HK-2 (cell line): ENCODE results near the gene FLNC.

Experiments
- DNase-seq: peaks from one replicate; pipeline ENCODE4 v3.0.0-alpha.2; 2018; ENCODE audit not compliant: unreplicated experiment

The FLNC gene

DNA sequence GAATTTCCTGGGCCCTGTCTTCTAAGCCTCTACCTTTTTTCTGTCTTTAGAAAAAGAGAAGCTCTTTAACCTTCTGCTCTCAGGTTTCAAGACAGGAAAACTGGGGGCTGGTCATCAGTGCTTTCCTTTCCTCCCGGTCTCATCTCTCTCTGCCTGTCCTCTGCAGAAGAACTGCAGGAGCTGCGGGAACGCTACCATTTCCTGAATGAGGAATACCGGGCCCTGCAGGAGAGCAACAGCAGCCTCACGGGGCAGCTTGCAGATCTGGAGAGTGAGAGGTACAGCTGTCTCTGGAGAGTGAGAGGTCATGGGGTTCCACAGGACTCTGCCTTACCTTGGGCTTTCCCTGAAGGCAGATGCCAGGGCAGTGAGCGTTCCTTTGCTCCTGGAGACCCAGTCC lies 25.7 kb upstream of the FLNC start:
- DNase-seq: no peak

DNA sequence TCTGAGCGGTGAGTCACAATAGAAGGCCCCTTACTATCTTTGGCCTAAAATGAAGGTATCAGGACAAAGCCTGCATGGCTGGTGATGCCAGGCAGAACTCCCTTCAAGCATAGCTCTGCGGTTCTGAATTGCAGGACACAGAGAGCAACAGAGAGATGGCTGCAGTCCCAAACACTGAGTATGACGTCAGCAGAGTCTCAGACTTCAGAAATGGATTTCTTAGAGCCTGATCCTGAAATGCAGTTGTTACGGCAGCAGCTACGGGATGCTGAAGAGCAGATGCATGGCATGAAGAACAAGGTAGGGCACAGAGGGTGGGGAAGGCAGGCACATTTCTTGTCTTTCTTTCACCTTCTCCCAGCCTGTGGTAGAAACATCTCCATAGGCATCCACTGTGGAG lies 25.0 kb upstream of the FLNC start:
- no peak for DNase-seq

DNA sequence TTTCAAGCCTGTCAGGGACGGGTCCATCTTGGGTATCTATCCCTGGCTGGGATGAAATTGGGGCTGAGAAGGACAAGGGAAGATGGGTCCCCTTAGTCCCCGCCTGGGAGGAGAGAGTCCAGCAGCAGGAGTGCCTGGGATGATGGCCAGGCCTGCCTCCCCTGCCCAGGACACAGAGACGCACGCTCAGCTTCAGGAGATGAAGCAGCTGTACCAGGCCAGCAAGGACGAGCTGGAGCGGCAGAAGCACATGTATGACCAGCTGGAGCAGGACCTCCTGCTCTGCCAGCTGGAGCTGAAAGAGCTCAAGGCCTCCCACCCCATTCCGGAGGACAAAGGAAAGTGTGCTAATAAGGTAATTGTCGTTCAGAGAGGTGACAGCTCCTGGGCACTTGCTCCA lies 23.0 kb upstream of the FLNC start:
- no peak for DNase-seq

DNA sequence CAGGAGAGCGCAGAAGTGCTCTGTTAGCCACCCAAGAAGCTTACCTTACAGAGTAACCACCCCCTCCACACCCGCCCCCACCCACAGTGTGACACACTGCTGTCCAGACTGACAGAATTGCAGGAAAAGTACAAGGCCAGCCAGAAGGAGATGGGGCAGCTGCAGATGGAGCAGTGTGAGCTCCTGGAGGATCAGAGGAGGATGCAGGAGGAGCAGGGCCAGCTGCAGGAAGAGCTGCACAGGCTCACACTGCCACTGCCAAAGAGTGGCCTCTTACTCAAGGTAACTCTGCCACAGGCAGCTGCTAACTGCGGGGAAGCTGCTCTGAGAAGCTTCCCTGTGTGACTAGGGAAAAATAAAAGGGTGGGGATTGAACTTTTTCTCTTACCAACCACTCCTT lies 20.8 kb upstream of the FLNC start:
- DNase-seq: no peak

DNA sequence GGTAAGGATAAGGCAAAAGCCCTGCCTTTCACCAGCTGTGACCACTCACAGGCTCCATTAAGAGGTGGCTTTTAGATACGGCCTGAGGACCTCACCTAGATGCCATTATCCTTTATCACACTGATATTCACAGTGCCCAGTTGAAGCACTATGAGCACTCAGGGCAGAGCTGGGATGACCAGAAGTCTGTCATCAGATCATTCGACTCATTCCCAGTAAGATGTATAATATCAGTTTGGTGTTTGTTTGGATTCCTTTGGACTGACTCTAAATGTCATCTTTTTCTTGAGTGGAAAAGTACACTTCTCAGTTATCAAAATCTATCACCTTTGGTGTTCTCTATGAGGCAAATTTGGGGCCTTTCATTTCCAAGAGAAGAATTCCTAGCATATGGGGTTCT lies 19.7 kb upstream of the FLNC start:
- no peak for DNase-seq

DNA sequence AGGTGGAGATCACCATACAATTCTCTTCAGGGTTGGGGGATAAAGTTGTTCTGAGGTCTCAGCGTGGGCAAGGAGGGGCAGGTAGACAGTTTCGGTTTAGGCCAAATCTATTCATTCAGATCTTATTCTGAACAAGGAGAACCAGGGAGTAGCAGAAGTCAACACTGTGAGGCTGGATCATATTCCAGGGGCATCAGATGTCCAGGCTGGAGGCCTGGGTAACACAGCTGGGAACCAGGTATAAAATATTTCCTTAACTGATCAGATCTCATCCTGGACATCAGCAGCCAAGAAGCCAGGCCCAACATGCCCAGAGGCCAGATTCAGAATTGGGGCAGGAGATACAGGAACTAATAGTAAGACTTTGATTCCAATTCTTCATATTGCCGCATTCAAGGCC lies 19.2 kb upstream of the FLNC start:
- no peak for DNase-seq

DNA sequence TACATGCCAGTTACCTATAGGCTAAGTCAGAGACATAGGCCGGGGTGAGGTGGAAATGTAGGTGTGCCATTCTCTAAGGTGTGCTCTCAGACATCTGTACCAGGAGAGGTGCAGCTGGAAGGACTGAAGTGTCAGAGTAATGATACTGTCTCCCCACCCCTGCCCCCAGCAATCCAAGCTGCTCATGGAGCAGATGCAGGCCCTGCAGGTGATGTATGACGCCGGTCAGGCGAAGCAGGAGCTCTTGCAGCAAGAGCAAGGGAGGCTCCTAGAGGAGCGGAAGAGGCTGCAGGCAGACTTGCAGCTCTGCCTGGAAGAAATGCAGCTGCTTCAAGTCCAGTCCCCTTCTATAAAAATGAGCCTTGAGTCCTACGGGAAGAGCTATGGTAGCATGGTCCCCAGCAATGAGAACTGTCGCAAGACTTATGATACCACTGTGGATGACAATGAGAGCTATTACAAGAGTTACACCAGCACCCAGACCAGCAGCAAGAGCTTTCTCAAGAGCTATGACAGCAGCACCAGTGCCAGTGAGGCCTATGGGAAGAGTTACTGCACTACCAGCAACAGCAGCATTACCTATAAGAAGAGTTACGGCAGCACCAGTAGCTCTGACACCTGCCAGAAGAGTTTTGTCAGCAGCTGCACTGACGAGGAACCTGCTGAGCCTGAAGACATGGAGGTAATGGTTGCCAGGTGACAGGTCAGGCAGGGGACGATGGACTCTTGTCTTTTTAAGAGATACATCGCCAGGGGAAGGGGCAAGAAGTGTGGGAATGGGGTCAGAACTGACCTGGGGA lies 18.4 kb upstream of the FLNC start:
- no peak for DNase-seq

DNA sequence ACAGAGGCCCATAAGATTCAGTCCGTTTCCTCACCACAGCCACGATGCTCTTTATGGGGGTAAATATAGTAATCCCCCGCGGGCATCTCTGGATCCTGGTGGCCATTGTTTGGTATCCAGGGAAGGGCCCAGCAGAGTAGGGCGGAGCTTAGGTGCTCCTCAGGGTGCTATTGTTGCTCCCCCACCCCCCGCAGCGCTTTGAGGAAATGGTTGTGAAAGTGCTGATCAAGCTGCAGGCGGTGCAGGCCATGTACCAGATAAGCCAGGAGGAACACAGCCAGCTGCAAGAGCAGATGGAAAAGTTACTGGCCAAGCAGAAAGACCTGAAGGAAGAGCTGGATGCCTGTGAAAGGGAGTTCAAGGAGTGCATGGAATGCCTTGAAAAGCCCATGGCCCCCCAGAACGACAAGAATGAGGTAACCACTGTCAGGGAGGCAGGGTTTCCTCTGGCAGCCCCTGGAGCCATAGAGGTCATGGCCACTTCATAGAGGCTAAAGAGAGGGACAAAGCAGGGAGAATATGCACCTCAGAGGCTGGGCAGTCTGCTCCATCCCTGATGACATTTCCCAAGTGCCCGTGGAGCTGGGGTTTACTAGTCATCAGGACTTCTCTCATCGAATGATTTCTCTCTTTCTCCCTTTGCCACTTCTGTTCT lies 17.6 kb upstream of the FLNC start:
- DNase-seq: no peak

DNA sequence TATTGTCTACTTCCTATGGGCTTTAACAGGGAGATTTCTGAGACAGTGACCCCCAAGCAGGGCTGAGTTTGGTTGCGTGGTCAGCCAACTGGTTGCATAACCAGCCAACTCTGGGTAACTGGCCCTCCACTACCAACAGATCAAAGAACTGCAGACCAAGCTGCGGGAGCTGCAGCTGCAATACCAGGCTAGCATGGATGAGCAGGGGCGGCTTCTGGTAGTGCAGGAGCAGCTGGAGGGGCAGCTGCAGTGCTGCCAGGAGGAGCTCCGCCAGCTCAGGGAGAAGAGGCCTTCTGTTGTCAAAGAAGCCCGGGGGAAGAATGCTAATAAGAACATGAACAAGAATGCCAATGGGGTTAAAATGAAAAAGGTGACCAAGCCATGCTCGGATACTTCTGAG lies 15.7 kb upstream of the FLNC start:
- no peak for DNase-seq

DNA sequence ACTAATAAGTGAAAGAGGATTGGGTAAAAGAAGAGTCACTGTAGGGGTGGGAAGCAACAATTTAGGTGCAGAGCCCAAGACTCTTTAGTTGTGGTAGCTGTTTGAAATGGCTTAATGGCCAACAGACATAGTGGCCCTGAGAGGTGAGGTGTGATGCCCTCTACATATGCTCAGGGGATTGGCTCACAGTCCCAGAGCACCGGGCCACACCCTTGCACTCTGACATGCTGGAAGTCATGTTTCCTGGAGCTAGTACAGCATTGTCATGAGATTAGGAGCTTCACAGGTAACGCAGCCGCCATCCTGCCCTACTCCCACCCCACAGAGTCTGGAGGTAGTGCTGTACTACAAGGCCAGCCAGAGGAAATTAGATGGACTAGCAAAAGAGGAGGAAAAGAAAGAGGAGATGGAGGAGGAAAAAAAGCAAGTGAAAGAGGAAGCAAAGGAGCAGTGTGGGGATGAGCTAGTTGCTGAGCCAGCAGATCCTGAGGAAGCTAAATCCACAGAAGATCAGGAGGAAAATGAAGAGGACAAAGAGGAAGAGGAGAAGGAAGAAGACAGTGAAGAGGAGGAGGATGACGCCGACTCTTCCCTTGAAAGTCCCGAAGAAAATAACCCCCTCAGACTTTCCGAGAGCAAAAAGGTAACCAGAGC lies 14.8 kb upstream of the FLNC start:
- no peak for DNase-seq

DNA sequence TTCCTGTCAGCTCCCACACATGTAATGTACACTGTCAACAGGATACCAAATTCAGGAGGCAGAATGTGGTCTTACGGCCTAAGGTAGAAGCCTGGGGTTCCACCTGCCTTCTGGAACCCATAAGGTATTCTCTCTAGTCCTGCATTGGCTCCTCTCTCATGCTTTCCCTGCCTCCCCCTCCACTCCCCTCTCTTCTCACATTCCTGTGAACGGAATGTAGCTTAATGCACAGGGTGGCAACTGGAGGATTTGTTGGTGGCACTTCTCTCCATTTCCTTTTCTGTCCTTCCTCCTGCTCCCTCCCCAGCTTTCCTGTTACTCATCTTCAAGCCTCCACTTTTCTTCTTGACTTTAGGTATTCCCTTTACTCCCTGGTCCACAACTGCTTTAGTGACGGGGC lies 11.5 kb upstream of the FLNC start:
- no peak for DNase-seq

DNA sequence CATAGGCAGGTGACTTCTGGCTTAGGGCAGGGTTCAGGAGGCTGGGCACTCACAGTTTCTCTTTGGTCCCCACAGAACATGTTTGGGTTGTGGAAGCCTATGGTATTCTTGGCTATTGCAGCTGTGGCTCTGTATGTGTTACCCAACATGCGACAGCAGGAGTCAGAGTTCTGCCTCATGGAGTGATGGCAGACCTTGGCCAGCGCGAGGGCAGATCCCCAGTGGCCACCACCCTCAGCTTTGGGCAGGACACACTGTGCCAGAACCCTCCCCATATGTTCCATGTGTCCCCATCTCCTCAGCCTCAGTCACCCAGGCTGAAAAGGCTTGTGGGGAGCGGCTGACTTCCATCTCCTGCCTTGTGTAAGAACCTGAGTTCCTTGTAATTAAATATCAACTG lies 8.5 kb upstream of the FLNC start:
- DNase-seq: no peak

DNA sequence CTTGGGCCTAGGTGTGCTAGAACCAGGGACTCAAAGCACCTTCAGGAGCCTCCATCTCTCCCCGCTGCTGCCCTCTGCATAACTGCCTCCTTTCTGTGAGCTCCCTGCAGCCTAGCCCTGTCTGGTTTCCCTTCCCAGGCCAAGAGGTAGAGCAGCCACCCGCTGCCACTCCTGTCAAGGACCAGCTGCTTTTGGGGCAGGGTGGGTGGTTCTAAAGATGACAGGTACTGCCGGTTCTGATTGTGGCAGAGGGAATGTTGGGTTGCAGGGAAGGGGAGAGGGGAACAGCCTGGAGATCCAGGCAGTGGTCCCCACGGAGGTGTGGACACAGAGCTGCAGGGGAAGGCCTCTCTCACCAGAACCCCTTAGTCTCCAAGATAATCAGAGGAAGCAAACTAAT lies 3.7 kb upstream of the FLNC start:
- DNase-seq: no peak

DNA sequence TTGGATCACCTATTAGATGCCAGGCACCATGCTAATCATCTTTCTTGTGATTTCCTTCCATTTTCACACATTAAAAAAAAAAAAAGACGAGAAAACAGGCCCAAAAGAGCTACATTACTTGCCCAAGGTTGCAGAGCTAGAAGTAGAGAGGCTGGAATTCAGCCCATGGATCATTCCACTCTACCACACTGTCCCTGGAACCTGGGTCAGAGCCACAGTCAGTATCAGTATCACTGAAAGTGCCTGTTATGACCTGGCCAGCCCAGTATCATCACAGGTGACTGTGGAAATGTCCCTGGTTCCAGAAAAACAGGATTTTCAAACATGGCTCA lies 3.3 kb upstream of the FLNC start:
- DNase-seq: no peak

DNA sequence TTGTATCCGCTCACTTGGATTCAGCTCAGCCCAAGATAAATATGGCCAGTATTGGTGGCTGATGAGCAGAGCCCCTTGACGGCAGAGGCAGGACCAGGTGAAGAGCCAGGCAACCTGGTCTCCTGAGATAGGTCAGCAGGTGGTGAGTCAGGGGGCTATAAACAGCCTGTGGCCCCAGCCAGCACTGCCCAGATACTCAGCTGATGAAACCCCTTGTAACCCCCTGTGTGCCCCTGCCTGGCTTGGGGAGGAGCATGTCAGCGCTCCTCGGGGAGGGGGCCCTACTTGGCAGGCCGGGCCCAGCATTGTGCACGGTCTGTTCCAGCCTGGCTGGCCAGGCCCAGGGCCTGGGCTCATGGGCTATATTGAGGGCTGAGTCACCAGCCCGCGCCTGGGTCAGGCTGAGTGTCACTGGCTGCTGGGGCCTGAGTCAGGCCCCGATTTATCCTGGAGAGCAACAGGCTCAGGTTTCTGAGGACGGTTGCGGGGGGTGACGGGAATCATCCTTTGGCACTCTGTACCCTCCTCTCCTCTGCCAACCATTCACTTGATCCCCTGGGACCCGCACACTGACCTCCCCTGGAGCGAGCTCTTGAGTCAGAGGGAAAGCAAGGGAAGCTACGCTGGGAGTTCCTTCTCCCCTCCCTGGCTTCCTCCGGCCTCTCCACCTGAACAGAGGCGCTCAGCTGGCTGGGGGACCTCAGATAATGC lies 2.8 kb upstream of the FLNC start:
- peak; percentile 89 for DNase-seq

DNA sequence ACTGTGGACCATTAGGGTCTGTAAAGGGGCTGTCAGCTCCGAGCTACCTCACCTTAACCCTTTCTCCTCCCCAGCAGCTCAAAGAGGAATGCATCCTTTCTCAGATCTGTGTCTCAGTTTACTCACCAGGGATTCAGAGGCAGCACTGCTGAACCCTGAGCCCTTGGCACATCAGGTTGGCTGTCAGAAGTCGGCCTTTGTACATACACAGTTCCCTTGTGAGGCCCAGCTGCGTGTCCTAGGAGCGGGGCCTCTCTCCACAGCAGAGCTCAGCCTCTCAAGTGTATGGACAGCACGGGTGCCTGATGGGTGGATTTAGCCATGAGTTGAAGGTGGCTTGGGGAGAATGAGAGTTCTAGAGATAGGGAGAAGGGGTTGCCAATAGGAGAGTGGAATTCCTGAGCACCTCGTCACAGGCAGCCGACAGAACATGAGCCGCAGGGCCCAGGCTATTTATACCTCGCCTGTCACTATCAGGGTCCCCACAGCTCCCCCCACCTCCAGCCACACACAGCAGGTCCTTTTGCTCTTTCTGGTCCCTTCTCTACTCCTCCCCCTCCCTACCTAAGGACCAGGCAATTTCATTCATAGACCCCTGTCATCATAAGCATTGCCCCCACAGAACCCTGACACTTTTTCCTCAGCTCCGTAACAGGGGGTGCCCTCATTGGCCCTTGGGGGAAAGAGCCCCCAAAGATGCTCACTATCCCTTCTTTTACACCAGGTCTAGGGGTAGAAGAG lies 2.1 kb upstream of the FLNC start:
- DNase-seq: peak; percentile 68

DNA sequence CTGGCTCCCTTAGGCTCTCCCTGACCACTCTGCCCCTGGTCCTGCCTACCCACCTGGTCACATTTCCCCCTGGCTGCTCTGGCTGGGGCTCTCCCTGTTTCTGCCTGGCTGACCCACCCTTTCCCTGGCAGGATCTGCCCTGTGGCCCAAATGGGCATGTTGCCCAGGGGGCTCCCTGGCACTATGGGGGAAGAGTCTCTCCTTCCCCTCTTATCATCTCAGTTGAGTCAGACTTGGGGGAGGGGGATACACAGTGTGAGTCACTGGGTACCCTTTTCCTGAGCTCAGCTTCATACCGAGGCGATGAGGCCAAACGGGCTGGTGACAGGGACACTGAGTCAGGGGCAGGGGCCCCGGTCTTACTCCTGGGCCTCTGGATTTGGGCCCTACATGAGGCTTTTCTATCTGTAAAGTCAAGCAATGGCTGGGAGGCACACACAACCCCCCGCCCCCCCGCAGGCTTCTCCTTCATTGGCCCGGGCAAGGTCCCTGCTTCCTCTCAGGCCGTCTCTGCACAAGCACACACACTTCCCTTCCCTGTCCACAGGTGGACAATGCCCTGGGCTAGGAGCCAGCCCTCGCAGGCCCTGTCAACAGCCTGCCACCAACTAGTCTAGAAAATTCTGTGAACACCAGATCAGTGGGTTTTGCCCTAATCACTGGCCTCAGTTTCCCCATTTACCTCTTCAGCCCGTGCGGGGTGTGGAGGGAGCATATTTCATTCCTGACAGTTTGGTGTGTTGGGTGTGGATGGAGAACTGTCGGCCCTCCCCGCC lies 627 bp upstream of the FLNC start:
- DNase-seq: peak; percentile 79

DNA sequence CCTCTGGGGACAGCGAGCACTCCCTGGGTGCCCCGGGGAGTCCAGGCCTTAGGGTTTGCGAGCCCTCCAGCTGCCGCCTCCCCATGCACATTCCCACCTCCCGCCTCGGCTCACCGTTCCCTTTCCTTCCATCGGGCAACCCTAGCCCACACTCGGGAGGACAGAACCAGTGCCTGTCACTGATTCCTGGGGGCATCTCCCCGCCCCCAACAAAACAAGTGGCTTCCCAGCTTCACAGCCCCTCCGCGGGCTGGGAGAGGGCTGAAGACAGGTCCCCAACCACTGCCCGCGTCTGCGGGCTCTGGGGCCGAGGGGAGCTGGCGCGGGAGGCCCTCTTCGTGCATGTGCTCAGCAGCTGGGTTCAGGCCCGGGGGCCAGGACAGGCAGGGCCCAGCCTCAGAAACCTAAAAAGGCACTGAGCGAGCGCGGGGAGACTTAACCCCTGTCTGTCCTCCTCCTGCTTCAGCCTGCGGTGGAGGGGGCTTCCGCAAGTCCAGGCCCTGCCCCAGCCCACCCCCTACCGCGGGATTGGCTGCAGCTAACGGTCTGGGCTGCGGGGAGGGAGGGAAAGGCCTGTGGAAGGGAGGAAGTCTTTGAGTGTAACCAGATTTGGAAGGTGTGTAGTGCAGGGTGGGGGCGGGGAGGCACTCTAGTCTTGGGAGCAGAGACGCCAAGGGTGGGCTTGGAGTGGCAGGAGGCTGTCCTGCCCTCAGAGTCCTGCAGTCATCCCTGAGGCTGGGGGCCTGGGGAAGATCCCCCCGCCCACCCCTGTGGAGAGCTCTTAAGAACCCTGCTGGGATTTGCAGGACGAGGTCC lies 1.2 kb downstream of the FLNC start:
- peak; percentile 73 for DNase-seq

DNA sequence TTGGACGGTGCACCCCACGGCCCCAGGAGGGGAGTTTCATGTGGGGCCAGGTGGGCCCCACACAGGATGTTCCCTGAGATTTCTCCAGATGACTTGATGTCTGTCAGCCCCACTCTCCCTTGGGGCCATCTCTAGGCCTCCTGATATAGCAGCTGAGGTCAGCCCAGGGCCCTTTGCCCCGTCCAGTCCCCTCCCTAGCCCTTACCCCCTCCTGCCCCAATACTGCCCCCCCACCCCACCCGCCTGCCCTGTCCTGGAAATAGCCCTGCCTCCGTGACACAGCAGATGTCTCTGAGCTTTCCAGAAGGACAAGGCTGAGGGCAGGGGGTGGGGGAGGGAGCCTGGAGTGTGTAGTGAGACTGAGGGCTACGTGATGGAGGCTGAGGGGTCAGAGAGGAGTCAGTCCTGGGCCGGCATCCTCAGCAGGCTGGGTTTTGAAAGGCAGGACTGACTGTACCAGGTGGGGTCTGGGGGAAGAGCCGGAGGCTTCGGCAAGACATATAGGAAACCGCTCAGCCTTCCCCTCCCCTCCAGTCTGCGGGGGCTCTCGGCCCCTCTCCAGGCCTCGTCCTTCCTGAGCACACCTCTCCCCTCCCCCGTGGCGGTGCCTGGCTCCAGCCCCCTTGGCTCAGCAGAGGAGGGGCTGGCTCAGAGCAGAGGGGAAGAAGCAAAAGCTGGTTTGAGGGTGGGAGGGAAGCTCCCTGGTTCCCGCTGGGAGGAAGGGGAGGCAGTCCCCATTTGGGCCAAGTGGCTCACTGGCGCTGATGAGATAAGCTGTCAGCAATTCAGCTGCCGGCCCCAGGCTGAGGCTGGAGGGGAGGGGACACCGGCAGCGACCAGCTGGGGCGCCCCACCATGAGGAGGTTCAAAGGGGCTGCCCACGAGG lies 2.0 kb downstream of the FLNC start:
- no peak for DNase-seq

DNA sequence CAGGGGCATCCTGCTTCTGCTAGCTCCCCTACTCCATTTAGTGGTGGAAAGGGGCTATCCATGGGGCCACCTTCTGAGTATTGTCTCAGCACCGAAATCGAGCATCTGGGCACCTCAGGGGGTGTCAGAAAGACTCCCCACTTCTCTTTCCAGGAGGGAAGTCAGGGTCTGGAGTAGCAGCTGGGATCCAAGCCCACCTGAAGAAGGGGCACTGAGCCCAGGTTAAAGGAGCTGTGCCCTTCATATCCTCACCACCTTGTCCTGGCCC lies 2.6 kb downstream of the FLNC start:
- DNase-seq: no peak
